Liver (tissue), 9 donors: ENCODE measurements around the gene MAPKBP1. TPM values are rescaled to one million over a fixed set of nuclear protein-coding genes. Genes with fewer than 3 reads are reported as not detected.

ENCODE experiments used
- DNase-seq: peaks from one replicate; pipeline ENCODE4 v3.0.0-alpha.2; 2017; ENCODE audit warnings: low spot score
- H3K27ac ChIP-seq, 2 donors: one replicate each; pipeline ENCODE4 v1.7.0; 2013; ENCODE audit warnings: inconsistent platforms in 2 of 2, low read length in 2 of 2, control low read depth in 1 of 2, low read depth in 1 of 2, mild to moderate bottlenecking in 1 of 2
- H3K27me3 ChIP-seq, 4 donors: one replicate each; pipeline versions ENCODE4 v1.6.1 to v1.7.0; 2013; ENCODE audit warnings: low read length in 3 of 4, inconsistent platforms in 1 of 4, mild to moderate bottlenecking in 1 of 4, moderate library complexity in 1 of 4; ENCODE audit not compliant: control insufficient read depth in 4 of 4, insufficient read depth in 4 of 4
- H3K36me3 ChIP-seq, 4 donors: one replicate each; pipeline versions ENCODE4 v1.6.1 to v1.7.0; 2013; ENCODE audit warnings: low read length in 3 of 4, mild to moderate bottlenecking in 3 of 4, low read depth in 1 of 4, moderate library complexity in 1 of 4; ENCODE audit not compliant: control insufficient read depth in 4 of 4, insufficient read depth in 3 of 4
- H3K4me1 ChIP-seq, 4 donors: one replicate each; pipeline versions ENCODE4 v1.6.1 to v1.7.0; 2013; ENCODE audit warnings: low read length in 3 of 4, mild to moderate bottlenecking in 3 of 4, moderate library complexity in 1 of 4; ENCODE audit not compliant: control insufficient read depth in 4 of 4, insufficient read depth in 4 of 4
- H3K4me3 ChIP-seq, 3 donors: one replicate each; pipeline versions ENCODE4 v1.6.1 to v1.7.0; 2013; ENCODE audit warnings: low read length in 3 of 3, control low read depth in 1 of 3, low read depth in 1 of 3, mild to moderate bottlenecking in 1 of 3
- H3K9ac ChIP-seq, 2 donors: one replicate each; pipeline ENCODE4 v1.7.0; 2013; ENCODE audit warnings: low read length in 2 of 2, mild to moderate bottlenecking in 2 of 2, moderate library complexity in 2 of 2, control low read depth in 1 of 2, low read depth in 1 of 2
- H3K9me3 ChIP-seq, 4 donors: one replicate each; pipeline versions ENCODE4 v1.6.1 to v1.7.0; 2013; ENCODE audit warnings: low read length in 3 of 4; ENCODE audit not compliant: control insufficient read depth in 4 of 4
- EGR1 ChIP-seq, 2 donors: IDR thresholded peaks; 2 replicates each; pipeline ENCODE4 v1.6.1; 2016 to 2018; ENCODE audit warnings: antibody characterized with exemption in 2 of 2, low read depth in 2 of 2
- FOXA1 ChIP-seq: IDR thresholded peaks from 2 replicates; pipeline ENCODE4 v1.6.1; 2016; ENCODE audit warnings: antibody characterized with exemption
- FOXA2 ChIP-seq: IDR thresholded peaks from 2 replicates; pipeline ENCODE4 v1.6.1; 2016; ENCODE audit warnings: antibody characterized with exemption
- GABPA ChIP-seq, 2 donors: IDR thresholded peaks in 1 of 2; conservative IDR thresholded peaks in 1 of 2; 2 replicates each; pipeline ENCODE4 v1.6.1; 2016; ENCODE audit warnings: antibody characterized with exemption in 2 of 2, mild to moderate bottlenecking in 1 of 2, moderate library complexity in 1 of 2
- HNF4A ChIP-seq, 2 donors: conservative IDR thresholded peaks; 2 replicates each; pipeline ENCODE4 v1.6.1; 2016; ENCODE audit warnings: antibody characterized with exemption in 2 of 2, mild to moderate bottlenecking in 2 of 2
- HNF4G ChIP-seq: IDR thresholded peaks from 2 replicates; pipeline ENCODE4 v1.6.1; 2016; ENCODE audit warnings: antibody characterized with exemption
- JUND ChIP-seq, 2 donors: IDR thresholded peaks; 2 replicates each; pipeline ENCODE4 v1.6.1; 2016; ENCODE audit warnings: antibody characterized with exemption in 2 of 2
- NR2F2 ChIP-seq: IDR thresholded peaks from 2 replicates; pipeline ENCODE4 v1.6.1; 2016; ENCODE audit warnings: antibody characterized with exemption
- RAD21 ChIP-seq, 2 donors: IDR thresholded peaks; 2 replicates each; pipeline ENCODE4 v1.6.1; 2016; ENCODE audit warnings: antibody characterized with exemption in 2 of 2, mild to moderate bottlenecking in 2 of 2
- SP1 ChIP-seq: IDR thresholded peaks from 2 replicates; pipeline ENCODE4 v1.6.1; 2018; ENCODE audit warnings: antibody characterized with exemption, mild to moderate bottlenecking
- TAF1 ChIP-seq: conservative IDR thresholded peaks from 2 replicates; pipeline ENCODE4 v1.6.1; 2016; ENCODE audit warnings: antibody characterized with exemption, mild to moderate bottlenecking
- YY1 ChIP-seq: IDR thresholded peaks from 2 replicates; pipeline ENCODE4 v1.6.1; 2016; ENCODE audit warnings: antibody characterized with exemption, mild to moderate bottlenecking
- WGBS: extraction: QIAGEN DNeasy Blood & Tissue Kit; methylation state at CpG from one replicate; pipeline ENCODE4 v1.1.7; 2013; 5-methylcytosine and 5-hydroxymethylcytosine counted together
- polyA plus RNA-seq, 2 donors: library from polyadenylated mRNA; stranded (reverse) in 1 of 2; unstranded in 1 of 2; fragments of 200-250 nt in 1 of 2; fragments of >200 nt in 1 of 2; fragmentation: Nextera tagmentation in 1 of 2; extraction: Ambion mirVana in 1 of 2; gene quantifications; one replicate each; pipeline versions ENCODE4 v1.2.1 to v1.2.3, GENCODE V29; 2013 to 2015
- total RNA-seq, 2 donors: library from RNA; depleted of rRNA; stranded (reverse); fragments of >200 nt; gene quantifications; one replicate each; pipeline ENCODE4 v1.2.3, GENCODE V29; 2014
- TF ChIP-seq, protein P1 (sequence below): fragments of 150-350 bp; IDR thresholded peaks from 2 replicates; pipeline ENCODE4 v1.5.1; 2017; ENCODE audit warnings: improper control_type of control experiment, low read depth, low read length; ENCODE audit not compliant: missing input control
- TF ChIP-seq, protein P2 (sequence below): IDR thresholded peaks from 2 replicates; pipeline ENCODE4 v1.6.1; 2016; ENCODE audit warnings: antibody characterized with exemption
- TF ChIP-seq, protein P3 (sequence below): IDR thresholded peaks from 2 replicates; pipeline ENCODE4 v1.6.1; 2016; ENCODE audit warnings: antibody characterized with exemption
- TF ChIP-seq, protein P4 (sequence below): IDR thresholded peaks from 2 replicates; pipeline ENCODE4 v1.6.1; 2016; ENCODE audit warnings: antibody characterized with exemption
- TF ChIP-seq, protein P5 (sequence below): IDR thresholded peaks from 2 replicates; pipeline ENCODE4 v1.6.1; 2016; ENCODE audit warnings: antibody characterized with exemption, mild to moderate bottlenecking
- donor health status: healthy.
- donor health status: healthy.
- donor health status: healthy.
- donor health status: healthy.
- donor health status: healthy.

MAPKBP1 gene
- total and polyA plus RNA-seq, 4 donors, result 0.89 to 10.3 (median 2.7) TPM

DNA sequence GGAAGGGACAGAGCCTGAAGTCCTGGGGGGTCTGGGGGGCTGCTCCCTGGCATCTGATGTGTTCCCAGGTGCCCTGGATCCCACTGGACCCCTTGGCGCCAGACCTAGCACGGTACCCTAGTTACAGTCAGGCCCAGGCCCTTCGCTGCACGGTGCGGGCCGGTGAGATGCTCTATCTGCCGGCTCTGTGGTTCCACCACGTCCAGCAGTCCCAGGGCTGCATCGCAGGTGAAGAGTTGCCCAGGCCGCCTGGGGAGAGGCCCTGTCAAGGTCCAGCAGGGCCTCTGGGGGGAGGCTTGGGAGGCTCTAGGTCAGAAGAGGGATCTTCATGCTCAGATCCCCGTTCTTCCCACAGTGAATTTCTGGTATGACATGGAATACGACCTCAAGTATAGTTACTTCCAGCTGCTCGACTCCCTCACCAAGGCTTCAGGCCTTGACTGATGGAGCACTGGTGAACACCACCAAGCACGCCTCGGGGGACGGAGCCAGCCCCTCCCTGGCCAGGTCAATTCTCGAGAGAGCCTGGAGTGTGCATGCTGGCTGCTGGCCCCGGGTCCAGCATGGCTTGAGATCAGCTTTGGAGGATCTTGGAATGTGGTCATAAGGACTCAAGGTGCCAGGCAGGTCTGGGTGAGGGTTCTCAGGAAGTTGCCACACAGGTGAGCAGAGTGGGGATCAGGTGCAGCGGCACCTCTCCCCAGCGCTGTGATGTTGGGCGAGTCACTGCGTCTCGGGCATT is 62.6 kb downstream of the MAPKBP1 start:
- WGBS, result 97% methylated on average over 23 of the region's 23 CpGs
- peaks cover 0 to 6% (median 5%) of the 10 kb centered on the region in 4 donors for H3K36me3 ChIP-seq
- H3K27ac ChIP-seq, result no peak overlapping the region

DNA sequence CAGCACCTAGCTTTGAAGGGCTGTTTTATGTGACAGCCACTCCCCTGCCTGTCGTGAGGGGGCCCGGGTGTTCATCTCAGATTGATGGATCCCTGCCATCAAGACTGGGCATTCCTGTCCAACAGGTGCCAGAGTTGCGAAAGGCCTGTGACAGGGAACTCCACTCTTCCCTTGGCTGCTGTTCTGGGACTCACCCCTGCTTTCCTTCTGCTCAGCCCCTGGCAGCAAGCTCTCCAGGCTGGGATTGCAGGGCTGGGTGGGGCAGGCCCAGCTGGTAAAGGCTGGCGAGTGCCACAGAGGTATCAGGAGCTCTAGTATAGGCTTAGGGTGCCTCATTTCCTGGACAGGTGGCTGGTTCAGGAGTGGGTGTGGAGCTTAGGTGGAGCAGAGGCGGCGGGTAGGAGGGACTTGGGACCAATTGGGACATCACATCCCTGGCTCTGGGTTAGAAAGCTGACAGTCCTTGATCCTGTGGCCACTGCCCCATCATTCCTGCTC is 64.2 kb downstream of the MAPKBP1 start, which contains the start of gene PLA2G4B:
TSS of gene PLA2G4B (plus strand) at position 448 of the 498 bp plus-strand sequence. CDS start 67 bp downstream, outside the sequence.
- TF ChIP-seq, protein P1, sequence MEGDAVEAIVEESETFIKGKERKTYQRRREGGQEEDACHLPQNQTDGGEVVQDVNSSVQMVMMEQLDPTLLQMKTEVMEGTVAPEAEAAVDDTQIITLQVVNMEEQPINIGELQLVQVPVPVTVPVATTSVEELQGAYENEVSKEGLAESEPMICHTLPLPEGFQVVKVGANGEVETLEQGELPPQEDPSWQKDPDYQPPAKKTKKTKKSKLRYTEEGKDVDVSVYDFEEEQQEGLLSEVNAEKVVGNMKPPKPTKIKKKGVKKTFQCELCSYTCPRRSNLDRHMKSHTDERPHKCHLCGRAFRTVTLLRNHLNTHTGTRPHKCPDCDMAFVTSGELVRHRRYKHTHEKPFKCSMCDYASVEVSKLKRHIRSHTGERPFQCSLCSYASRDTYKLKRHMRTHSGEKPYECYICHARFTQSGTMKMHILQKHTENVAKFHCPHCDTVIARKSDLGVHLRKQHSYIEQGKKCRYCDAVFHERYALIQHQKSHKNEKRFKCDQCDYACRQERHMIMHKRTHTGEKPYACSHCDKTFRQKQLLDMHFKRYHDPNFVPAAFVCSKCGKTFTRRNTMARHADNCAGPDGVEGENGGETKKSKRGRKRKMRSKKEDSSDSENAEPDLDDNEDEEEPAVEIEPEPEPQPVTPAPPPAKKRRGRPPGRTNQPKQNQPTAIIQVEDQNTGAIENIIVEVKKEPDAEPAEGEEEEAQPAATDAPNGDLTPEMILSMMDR, result no peak
- TF ChIP-seq SP1 (no peak), HNF4G (no peak), NR2F2 (no peak), JUND (IDR thresholded peaks at IDR 0.05) (no peak), FOXA1 (no peak), HNF4A (conservative IDR thresholded peaks at IDR 0.05) (no peak), GABPA (IDR thresholded peaks at IDR 0.05 in 1 of 2, conservative IDR thresholded peaks at IDR 0.05 in 1 of 2) (no peak), FOXA2 (no peak), YY1 (no peak), RAD21 (IDR thresholded peaks at IDR 0.05) (no peak), TAF1 (no peak), EGR1 (IDR thresholded peaks at IDR 0.05; ENCODE audit: low read depth in 2 of 2) (no peak)
- TF ChIP-seq, protein P2, sequence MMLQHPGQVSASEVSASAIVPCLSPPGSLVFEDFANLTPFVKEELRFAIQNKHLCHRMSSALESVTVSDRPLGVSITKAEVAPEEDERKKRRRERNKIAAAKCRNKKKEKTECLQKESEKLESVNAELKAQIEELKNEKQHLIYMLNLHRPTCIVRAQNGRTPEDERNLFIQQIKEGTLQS, result no peak
- TF ChIP-seq, protein P3, sequence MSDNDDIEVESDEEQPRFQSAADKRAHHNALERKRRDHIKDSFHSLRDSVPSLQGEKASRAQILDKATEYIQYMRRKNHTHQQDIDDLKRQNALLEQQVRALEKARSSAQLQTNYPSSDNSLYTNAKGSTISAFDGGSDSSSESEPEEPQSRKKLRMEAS, result no peak
- TF ChIP-seq, protein P4, sequence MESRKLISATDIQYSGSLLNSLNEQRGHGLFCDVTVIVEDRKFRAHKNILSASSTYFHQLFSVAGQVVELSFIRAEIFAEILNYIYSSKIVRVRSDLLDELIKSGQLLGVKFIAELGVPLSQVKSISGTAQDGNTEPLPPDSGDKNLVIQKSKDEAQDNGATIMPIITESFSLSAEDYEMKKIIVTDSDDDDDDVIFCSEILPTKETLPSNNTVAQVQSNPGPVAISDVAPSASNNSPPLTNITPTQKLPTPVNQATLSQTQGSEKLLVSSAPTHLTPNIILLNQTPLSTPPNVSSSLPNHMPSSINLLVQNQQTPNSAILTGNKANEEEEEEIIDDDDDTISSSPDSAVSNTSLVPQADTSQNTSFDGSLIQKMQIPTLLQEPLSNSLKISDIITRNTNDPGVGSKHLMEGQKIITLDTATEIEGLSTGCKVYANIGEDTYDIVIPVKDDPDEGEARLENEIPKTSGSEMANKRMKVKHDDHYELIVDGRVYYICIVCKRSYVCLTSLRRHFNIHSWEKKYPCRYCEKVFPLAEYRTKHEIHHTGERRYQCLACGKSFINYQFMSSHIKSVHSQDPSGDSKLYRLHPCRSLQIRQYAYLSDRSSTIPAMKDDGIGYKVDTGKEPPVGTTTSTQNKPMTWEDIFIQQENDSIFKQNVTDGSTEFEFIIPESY, result no peak
- Histone ChIP-seq H3K36me3 (peaks cover 0 to 6% (median 5%) of the 10 kb centered on the region in 4 donors), H3K4me3 (no peak within 1 kb of the TSS), H3K27ac (no peak within 1 kb of the TSS), H3K9ac (no peak within 1 kb of the TSS), H3K4me1 (no peaks in the 10 kb centered on the region), H3K9me3 (no peaks in the 10 kb centered on the region), H3K27me3 (no peaks in the 10 kb centered on the region)
- no peak for DNase-seq
- 84% methylated on average over 6 of the region's 6 CpGs for WGBS

More for the DNA sequence above, 62.6 kb downstream of the MAPKBP1 start:
- Histone ChIP-seq H3K27me3 (no peaks in the 10 kb centered on the region), H3K9me3 (no peaks in the 10 kb centered on the region), H3K4me1 (no peaks in the 10 kb centered on the region), H3K9ac (no peak overlapping the region), H3K4me3 (no peak overlapping the region)
- TF ChIP-seq HNF4A (conservative IDR thresholded peaks at IDR 0.05) (no peak), HNF4G (no peak)
- TF ChIP-seq, protein P5, sequence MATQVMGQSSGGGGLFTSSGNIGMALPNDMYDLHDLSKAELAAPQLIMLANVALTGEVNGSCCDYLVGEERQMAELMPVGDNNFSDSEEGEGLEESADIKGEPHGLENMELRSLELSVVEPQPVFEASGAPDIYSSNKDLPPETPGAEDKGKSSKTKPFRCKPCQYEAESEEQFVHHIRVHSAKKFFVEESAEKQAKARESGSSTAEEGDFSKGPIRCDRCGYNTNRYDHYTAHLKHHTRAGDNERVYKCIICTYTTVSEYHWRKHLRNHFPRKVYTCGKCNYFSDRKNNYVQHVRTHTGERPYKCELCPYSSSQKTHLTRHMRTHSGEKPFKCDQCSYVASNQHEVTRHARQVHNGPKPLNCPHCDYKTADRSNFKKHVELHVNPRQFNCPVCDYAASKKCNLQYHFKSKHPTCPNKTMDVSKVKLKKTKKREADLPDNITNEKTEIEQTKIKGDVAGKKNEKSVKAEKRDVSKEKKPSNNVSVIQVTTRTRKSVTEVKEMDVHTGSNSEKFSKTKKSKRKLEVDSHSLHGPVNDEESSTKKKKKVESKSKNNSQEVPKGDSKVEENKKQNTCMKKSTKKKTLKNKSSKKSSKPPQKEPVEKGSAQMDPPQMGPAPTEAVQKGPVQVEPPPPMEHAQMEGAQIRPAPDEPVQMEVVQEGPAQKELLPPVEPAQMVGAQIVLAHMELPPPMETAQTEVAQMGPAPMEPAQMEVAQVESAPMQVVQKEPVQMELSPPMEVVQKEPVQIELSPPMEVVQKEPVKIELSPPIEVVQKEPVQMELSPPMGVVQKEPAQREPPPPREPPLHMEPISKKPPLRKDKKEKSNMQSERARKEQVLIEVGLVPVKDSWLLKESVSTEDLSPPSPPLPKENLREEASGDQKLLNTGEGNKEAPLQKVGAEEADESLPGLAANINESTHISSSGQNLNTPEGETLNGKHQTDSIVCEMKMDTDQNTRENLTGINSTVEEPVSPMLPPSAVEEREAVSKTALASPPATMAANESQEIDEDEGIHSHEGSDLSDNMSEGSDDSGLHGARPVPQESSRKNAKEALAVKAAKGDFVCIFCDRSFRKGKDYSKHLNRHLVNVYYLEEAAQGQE, result no peak
- DNase-seq, result no peak
